ENCODE measurements around the gene EDEM3.

GRCh38 chr1:184640505-184640904, 114.2 kb downstream of the EDEM3 start:
- no peak for TF ChIP-seq GABPA (IDR thresholded peaks at IDR 0.05 in 1 of 2, conservative IDR thresholded peaks at IDR 0.05 in 1 of 2)
- TF ChIP-seq EGR1 (IDR thresholded peaks at IDR 0.05; ENCODE audit: low read depth in 2 of 2): no peak
- no peak for TF ChIP-seq CTCF (IDR thresholded peaks at IDR 0.05; ENCODE audit: low read depth, low read length, missing input control)
- TF ChIP-seq JUND (IDR thresholded peaks at IDR 0.05): no peak
- TF ChIP-seq TAF1 (conservative IDR thresholded peaks at IDR 0.05): no peak
- no peak for TF ChIP-seq YY1 (IDR thresholded peaks at IDR 0.05)
- no peak for TF ChIP-seq ZBTB33 (IDR thresholded peaks at IDR 0.05)
- no peak for TF ChIP-seq REST (IDR thresholded peaks at IDR 0.05)
- no peak for TF ChIP-seq FOXA1 (IDR thresholded peaks at IDR 0.05)
- TF ChIP-seq RAD21 (IDR thresholded peaks at IDR 0.05): no peak
- no peak for TF ChIP-seq SP1 (IDR thresholded peaks at IDR 0.05)

All from liver (tissue), 3 donors.